ENCODE data around the gene BLNK.

BLNK gene

GRCh38 chr10:96280859-96281258 is 9.5 kb upstream of the BLNK start:
- TF ChIP-seq CTCF (IDR thresholded peaks at IDR 0.05; ENCODE audit: low read depth, low read length, missing control alignments): no peak
- DNase-seq (ENCODE audit: low read depth): no peak
- H3K4me3 ChIP-seq (ENCODE audit: low read depth, low read length): no peak overlapping the region

- no peak for TF ChIP-seq CTCF (IDR thresholded peaks at IDR 0.05; ENCODE audit: low read depth, low read length, missing control alignments)
- no peak overlapping the region for H3K4me3 ChIP-seq (ENCODE audit: low read depth, low read length)
- DNase-seq (ENCODE audit: low read depth): no peak
Measured at GRCh38 chr10:96279191-96279641, 7.8 kb upstream of the BLNK start.

GRCh38 chr10:96276831-96277230 is 5.5 kb upstream of the BLNK start:
- no peak overlapping the region for H3K4me3 ChIP-seq (ENCODE audit: low read depth, low read length)
- no peak for DNase-seq (ENCODE audit: low read depth)
- no peak for TF ChIP-seq CTCF (IDR thresholded peaks at IDR 0.05; ENCODE audit: low read depth, low read length, missing control alignments)

GRCh38 chr10:96276426-96276825 is 5.1 kb upstream of the BLNK start:
- DNase-seq (ENCODE audit: low read depth): no peak
- H3K4me3 ChIP-seq (ENCODE audit: low read depth, low read length): no peak overlapping the region
- no peak for TF ChIP-seq CTCF (IDR thresholded peaks at IDR 0.05; ENCODE audit: low read depth, low read length, missing control alignments)

GRCh38 chr10:96275685-96276418 is 4.5 kb upstream of the BLNK start:
- no peak for DNase-seq (ENCODE audit: low read depth)
- H3K4me3 ChIP-seq (ENCODE audit: low read depth, low read length): no peak overlapping the region
- TF ChIP-seq CTCF (IDR thresholded peaks at IDR 0.05; ENCODE audit: low read depth, low read length, missing control alignments): no peak

GRCh38 chr10:96272316-96273280 is 1.2 kb upstream of the BLNK start:
- H3K4me3 ChIP-seq (ENCODE audit: low read depth, low read length): peak overlapping the region; percentile 83
- no peak for TF ChIP-seq CTCF (IDR thresholded peaks at IDR 0.05; ENCODE audit: low read depth, low read length, missing control alignments)
- DNase-seq (ENCODE audit: low read depth): no peak

All from GM12864 (cell line).